OCI-LY7 (cell line): ENCODE results near the gene MRGPRE.

Experiments
- EZH2phosphoT487 ChIP-seq: fragments of 200-600 bp; sonication (generic); IDR thresholded peaks from 2 replicates; pipeline ENCODE4 v1.6.1; 2018; ENCODE audit warnings: low read depth, borderline replicate concordance, mild to moderate bottlenecking, mixed run types, antibody characterized with exemption, low read length, moderate library complexity, mixed read lengths
- TF ChIP-seq, protein P1 (sequence below): fragments of 200-600 bp; sonication (generic); conservative IDR thresholded peaks from 2 replicates; pipeline ENCODE4 v1.5.1; 2014; ENCODE audit warnings: mild to moderate bottlenecking, antibody characterized with exemption, low read length, moderate library complexity, mixed read lengths

DNA sequence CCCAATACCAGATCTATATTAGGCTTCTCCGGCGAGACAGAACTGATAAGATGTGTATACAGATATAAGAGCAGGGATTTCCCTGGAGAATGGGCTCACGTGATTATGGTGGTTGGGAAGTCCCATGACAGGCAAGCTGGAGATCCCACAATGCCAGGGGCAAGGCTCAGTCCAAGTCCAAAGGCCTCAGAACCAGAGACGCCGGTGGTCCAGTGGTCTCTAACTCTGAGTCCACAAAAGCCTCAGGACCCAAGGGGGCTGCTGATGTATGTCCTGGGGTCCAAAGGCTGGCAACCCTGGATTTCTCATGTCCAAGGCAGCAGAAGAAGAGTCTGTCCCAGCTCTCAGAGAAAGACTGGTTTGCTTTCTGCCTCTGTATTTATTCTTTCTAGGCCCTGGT, 51.3 kb downstream of the MRGPRE start:
- TF ChIP-seq, protein P1, sequence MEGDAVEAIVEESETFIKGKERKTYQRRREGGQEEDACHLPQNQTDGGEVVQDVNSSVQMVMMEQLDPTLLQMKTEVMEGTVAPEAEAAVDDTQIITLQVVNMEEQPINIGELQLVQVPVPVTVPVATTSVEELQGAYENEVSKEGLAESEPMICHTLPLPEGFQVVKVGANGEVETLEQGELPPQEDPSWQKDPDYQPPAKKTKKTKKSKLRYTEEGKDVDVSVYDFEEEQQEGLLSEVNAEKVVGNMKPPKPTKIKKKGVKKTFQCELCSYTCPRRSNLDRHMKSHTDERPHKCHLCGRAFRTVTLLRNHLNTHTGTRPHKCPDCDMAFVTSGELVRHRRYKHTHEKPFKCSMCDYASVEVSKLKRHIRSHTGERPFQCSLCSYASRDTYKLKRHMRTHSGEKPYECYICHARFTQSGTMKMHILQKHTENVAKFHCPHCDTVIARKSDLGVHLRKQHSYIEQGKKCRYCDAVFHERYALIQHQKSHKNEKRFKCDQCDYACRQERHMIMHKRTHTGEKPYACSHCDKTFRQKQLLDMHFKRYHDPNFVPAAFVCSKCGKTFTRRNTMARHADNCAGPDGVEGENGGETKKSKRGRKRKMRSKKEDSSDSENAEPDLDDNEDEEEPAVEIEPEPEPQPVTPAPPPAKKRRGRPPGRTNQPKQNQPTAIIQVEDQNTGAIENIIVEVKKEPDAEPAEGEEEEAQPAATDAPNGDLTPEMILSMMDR, result no peak
- no peak for TF ChIP-seq EZH2phosphoT487
